Panc1 (cell line): ENCODE measurements around the gene BCL2L12. TPM values are rescaled to one million over a fixed set of nuclear protein-coding genes. Genes with fewer than 3 reads are reported as not detected.

Experiments used
- ATAC-seq: fragments of 200-7000 bp; cut with Tn5 transposase; 2 replicates; pipeline ENCODE4 v1.9.1; 2020; ENCODE audit warnings: mild to moderate bottlenecking, moderate library complexity
- BruUV-seq: library from RNA; stranded (reverse); fragments of 400-500 nt; replicated peaks from 2 replicates; lab custom pipeline; 2021; lab: Mats Ljungman, UMichigan
- CTCF ChIA-PET: fragments of 300-600 bp; sonication (Branson Sonifier 250); formaldehyde crosslinking; loops from one replicate; lab custom pipeline; 2022; ENCODE audit warnings: antibody characterized with exemption; lab: Charles Lee
- POLR2A ChIA-PET: fragments of 300-600 bp; sonication (Branson Sonifier 250); formaldehyde crosslinking; loops from one replicate; lab custom pipeline; 2022; ENCODE audit warnings: antibody characterized with exemption; lab: Charles Lee
- DNase-seq: peaks from one replicate; pipeline ENCODE4 v3.0.0-alpha.2; 2010; ENCODE audit warnings: low read depth, low spot score
- H3K27ac ChIP-seq: 2 replicates; pipeline ENCODE4 v1.5.1; 2011; ENCODE audit warnings: mild to moderate bottlenecking, low read length, inconsistent platforms
- H3K27me3 ChIP-seq: fragments of 200-500 bp; sonication (Bioruptor generic); 2 replicates; pipeline ENCODE4 v1.6.0; 2014; ENCODE audit warnings: low read length, inconsistent platforms; ENCODE audit not compliant: control insufficient read depth, insufficient read depth
- H3K36me3 ChIP-seq: fragments of 200-500 bp; sonication (Bioruptor generic); 2 replicates; pipeline ENCODE4 v1.5.1; 2014; ENCODE audit warnings: inconsistent platforms, mild to moderate bottlenecking, low read length, moderate library complexity; ENCODE audit not compliant: control insufficient read depth, insufficient read depth
- H3K4me1 ChIP-seq: 2 replicates; pipeline ENCODE4 v1.5.1; 2011; ENCODE audit warnings: inconsistent platforms, mild to moderate bottlenecking, low read length, moderate library complexity; ENCODE audit not compliant: control insufficient read depth, insufficient read depth
- H3K4me3 ChIP-seq, 2 experiments: 2 replicates each; pipeline ENCODE4 v1.5.1; 2011 to 2012; ENCODE audit warnings: low read depth in 2 of 2, low read length in 2 of 2, mild to moderate bottlenecking in 2 of 2, inconsistent platforms in 1 of 2, moderate library complexity in 1 of 2
- H3K9me3 ChIP-seq: fragments of 200-500 bp; sonication (Bioruptor generic); 2 replicates; pipeline ENCODE4 v1.5.1; 2014; ENCODE audit warnings: low read depth, mild to moderate bottlenecking, inconsistent platforms, low read length, moderate library complexity; ENCODE audit not compliant: control insufficient read depth, insufficient read depth
- POLR2AphosphoS5 ChIP-seq: IDR thresholded peaks from 2 replicates; pipeline ENCODE4 v1.6.1; 2012; ENCODE audit warnings: mild to moderate bottlenecking, low read depth, low read length, moderate library complexity
- REST ChIP-seq, 2 experiments: IDR thresholded peaks; 2 replicates each; pipeline ENCODE4 v1.6.1; 2011 to 2012; ENCODE audit warnings: low read depth in 2 of 2, control low read depth in 1 of 2, low read length in 1 of 2, mild to moderate bottlenecking in 1 of 2, moderate library complexity in 1 of 2; ENCODE audit not compliant: insufficient read depth in 1 of 2
- SIN3A ChIP-seq: IDR thresholded peaks from 2 replicates; pipeline ENCODE4 v1.6.1; 2012; ENCODE audit warnings: low read depth, mild to moderate bottlenecking, low read length, moderate library complexity, borderline replicate concordance; ENCODE audit not compliant: insufficient read depth
- TCF7L2 ChIP-seq: IDR thresholded peaks from 2 replicates; pipeline ENCODE4 v1.6.1; 2011; ENCODE audit warnings: mild to moderate bottlenecking, low read depth, low read length, inconsistent platforms
- in situ Hi-C: cut with HindIII; loops from 2 replicates; pipeline ENCODE4 v1.10.0; 2016; ENCODE audit warnings: low sequenced_read_pairs, low pct_unique_long_range_greater_than_20kb
- intact Hi-C: fragments of 100-400 bp; cut with micrococcal nuclease; formaldehyde crosslinking; loops from one replicate; pipeline ENCODE4 v1.10.0; 2022; ENCODE audit not compliant: unreplicated experiment
- total RNA-seq: library from RNA; stranded (reverse); gene quantifications from one replicate; pipeline ENCODE4 v1.2.1, GENCODE V29; 2021; ENCODE audit not compliant: unreplicated experiment
- TF ChIP-seq, protein P1 (sequence below): fragments of 450-650 bp; IDR thresholded peaks from 2 replicates; pipeline ENCODE4 v1.5.1; 2017; ENCODE audit warnings: mild to moderate bottlenecking

BCL2L12 gene
- total RNA-seq, 1 experiment from 2014 or later = 69.6 TPM

DNA sequence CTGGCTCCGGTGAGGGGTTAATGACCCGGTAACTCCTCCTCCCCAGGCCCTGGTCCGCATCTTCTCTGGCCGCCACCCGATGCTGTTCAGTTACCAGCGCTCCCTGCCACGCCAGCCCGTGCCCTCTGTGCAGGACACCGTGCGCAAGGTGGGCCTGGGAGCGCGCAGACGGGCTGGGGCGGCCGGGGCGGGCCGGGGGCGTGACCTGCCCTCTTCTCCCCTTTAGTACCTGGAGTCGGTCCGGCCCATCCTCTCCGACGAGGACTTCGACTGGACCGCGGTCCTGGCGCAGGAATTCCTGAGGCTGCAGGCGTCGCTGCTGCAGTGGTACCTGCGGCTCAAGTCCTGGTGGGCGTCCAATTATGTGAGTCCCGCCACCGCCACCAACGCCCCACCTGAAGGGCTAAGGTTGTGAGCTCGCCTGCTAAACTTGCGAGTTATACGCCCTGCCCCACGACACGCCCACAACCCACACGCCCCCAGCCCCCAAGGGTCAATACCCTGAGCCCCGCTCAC is 35.6 kb downstream of the BCL2L12 start:
- no TSS peak for BruUV-seq
- no peak overlapping the region for H3K4me3 ChIP-seq
- peak; percentile 74; the same call in 1 of the 2 replicates for ATAC-seq
- no peaks in the 10 kb centered on the region for H3K4me1 ChIP-seq
- no peaks in the 10 kb centered on the region for H3K27me3 ChIP-seq
- no peaks in the 10 kb centered on the region for H3K9me3 ChIP-seq
- TF ChIP-seq, protein P1, sequence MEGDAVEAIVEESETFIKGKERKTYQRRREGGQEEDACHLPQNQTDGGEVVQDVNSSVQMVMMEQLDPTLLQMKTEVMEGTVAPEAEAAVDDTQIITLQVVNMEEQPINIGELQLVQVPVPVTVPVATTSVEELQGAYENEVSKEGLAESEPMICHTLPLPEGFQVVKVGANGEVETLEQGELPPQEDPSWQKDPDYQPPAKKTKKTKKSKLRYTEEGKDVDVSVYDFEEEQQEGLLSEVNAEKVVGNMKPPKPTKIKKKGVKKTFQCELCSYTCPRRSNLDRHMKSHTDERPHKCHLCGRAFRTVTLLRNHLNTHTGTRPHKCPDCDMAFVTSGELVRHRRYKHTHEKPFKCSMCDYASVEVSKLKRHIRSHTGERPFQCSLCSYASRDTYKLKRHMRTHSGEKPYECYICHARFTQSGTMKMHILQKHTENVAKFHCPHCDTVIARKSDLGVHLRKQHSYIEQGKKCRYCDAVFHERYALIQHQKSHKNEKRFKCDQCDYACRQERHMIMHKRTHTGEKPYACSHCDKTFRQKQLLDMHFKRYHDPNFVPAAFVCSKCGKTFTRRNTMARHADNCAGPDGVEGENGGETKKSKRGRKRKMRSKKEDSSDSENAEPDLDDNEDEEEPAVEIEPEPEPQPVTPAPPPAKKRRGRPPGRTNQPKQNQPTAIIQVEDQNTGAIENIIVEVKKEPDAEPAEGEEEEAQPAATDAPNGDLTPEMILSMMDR = no peak
- TF ChIP-seq SIN3A = no peak
- TF ChIP-seq TCF7L2 = no peak
- no peak for TF ChIP-seq REST (IDR thresholded peaks at IDR 0.05; ENCODE audit: insufficient read depth in 1 of 2, low read depth in 2 of 2, low read length in 1 of 2)
- no peak for TF ChIP-seq POLR2AphosphoS5
- CTCF ChIA-PET = no interaction called here
- DNase-seq = no peak
- H3K27ac ChIP-seq = no peak overlapping the region
- H3K36me3 ChIP-seq = no peaks in the 10 kb centered on the region
- intact Hi-C loops = no loop called here
- in situ Hi-C loops = no loop called here
- POLR2A ChIA-PET = no interaction called here

GRCh38 chr19:49704888-49705642 is 39.3 kb downstream of the BCL2L12 start:
- TF ChIP-seq REST (IDR thresholded peaks at IDR 0.05; ENCODE audit: insufficient read depth in 1 of 2, low read depth in 2 of 2, low read length in 1 of 2) (no peak), TCF7L2 (no peak), SIN3A (no peak), POLR2AphosphoS5 (no peak)
- TF ChIP-seq, protein P1 = no peak
- Histone ChIP-seq H3K4me3 (no peak overlapping the region), H3K9me3 (no peaks in the 10 kb centered on the region), H3K27me3 (no peaks in the 10 kb centered on the region), H3K4me1 (no peaks in the 10 kb centered on the region), H3K36me3 (no peaks in the 10 kb centered on the region), H3K27ac (no peak overlapping the region)
- ChIA-PET CTCF (no interaction called here), POLR2A (interaction anchor here (0.7 kb wide), 1 partner anchor 10 kb away, joined by 3 read pairs; no protein-coding TSS in a partner anchor)
- DNase-seq = no peak
- no TSS peak for BruUV-seq
- in situ Hi-C loops (no loop called here), intact Hi-C loops (no loop called here)
- no peak for ATAC-seq
